GM12892 (cell line): ENCODE results near the gene SNRPD3.

Source experiments
- POLR2A ChIP-seq: IDR thresholded peaks from 2 replicates; pipeline ENCODE4 v1.6.1; 2011; ENCODE audit warnings: low read depth, low read length, control low read depth
- TAF1 ChIP-seq: IDR thresholded peaks from 2 replicates; pipeline ENCODE4 v1.6.1; 2011; ENCODE audit warnings: low read depth, mild to moderate bottlenecking, control low read depth, low read length, borderline replicate concordance

- TF ChIP-seq TAF1 (no peak), POLR2A (no peak)
Observed at GRCh38 chr22:24516301-24516737, 39.5 kb upstream of the SNRPD3 start.
